ENCODE results near the gene DOK7.
"Not testable (repeated sequence)": the region's sequence is repeated elsewhere in the genome, so short reads cannot be mapped to it uniquely, and the experiment has no call there.

DOK7 gene

DNA sequence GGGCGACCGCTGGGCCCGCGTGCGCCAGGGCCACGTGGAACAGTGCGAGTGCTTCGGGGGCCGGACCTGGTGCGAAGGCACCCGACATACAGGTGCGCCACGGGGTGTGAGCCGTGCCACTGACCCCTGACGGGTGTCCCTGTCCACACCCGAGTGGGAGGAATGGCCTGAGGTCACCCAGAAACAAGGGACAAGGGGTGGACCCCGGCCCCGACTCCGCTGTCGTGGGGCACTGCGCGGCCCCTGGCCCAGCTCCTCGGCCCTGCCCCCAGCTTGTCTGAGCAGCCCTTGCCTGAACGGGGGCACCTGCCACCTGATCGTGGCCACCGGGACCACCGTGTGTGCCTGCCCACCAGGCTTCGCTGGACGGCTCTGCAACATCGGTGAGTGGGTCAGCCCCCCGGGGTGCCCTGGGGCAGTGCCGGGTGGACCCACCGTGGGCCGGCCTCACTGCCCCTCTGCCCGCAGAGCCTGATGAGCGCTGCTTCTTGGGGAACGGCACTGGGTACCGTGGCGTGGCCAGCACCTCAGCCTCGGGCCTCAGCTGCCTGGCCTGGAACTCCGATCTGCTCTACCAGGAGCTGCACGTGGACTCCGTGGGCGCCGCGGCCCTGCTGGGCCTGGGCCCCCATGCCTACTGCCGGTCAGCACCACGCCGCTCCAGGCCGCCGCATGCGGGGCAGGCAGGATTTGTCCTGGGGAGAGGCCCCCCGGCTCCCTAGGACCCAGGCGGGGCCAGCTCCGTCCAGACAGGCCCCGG, 18.6 kb upstream of the DOK7 start:
- no peak for DNase-seq

DNA sequence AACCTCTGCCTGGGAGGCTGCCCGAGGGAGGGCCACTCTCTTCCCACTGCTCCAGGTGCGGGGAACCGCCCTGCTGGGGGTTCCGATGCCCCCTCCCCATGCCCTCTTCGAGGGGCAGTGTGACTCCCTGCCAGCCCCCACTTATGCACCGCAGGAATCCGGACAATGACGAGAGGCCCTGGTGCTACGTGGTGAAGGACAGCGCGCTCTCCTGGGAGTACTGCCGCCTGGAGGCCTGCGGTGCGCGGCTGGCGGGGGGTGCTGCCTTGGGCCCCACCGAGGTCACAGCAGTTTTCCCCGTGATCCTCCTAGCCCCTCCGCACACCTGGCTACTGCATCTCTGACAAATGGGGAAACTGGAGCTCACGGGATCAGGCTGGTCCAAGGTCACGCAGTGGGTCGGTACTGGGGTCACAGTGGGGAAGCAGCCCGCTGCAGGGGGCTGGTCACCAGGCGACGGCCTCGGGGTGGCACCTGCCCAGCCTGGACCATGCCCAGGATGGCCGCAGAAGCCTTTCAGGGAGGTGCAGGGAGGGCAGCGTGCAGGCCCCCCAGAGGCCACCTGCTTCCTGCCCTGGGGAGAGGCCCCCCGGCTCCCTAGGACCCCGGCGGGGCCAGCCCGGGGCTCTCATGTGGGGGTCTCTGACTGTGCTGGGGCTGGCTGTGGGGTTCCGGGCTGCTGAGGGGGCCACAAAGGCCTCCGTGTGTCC, 17.8 kb upstream of the DOK7 start:
- no peak for DNase-seq

DNA sequence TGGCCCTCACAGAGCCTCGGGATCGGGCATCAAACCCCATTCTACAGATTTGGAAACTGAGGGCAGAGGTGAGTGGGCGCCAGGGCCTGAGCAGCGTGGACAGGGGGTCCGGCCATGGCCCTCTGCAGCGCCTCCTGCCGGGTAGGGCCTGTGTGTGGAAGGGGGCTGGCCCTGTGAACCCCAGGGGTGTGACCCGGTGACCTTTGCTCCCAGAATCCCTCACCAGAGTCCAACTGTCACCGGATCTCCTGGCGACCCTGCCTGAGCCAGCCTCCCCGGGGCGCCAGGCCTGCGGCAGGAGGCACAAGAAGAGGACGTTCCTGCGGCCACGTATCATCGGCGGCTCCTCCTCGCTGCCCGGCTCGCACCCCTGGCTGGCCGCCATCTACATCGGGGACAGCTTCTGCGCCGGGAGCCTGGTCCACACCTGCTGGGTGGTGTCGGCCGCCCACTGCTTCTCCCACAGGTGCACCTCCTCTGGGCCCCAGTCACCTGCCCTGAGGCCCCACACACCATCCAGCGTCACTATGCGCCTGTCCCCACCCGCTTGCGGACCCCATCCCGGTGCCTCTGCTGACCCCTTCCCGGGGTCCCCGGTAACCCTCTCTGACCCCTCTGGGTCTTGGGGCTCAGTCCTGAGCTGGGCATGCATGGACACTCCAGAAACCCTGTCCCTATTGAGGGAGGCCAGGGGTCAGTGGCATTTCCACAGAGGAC, 17.1 kb upstream of the DOK7 start:
- no peak for DNase-seq

DNA sequence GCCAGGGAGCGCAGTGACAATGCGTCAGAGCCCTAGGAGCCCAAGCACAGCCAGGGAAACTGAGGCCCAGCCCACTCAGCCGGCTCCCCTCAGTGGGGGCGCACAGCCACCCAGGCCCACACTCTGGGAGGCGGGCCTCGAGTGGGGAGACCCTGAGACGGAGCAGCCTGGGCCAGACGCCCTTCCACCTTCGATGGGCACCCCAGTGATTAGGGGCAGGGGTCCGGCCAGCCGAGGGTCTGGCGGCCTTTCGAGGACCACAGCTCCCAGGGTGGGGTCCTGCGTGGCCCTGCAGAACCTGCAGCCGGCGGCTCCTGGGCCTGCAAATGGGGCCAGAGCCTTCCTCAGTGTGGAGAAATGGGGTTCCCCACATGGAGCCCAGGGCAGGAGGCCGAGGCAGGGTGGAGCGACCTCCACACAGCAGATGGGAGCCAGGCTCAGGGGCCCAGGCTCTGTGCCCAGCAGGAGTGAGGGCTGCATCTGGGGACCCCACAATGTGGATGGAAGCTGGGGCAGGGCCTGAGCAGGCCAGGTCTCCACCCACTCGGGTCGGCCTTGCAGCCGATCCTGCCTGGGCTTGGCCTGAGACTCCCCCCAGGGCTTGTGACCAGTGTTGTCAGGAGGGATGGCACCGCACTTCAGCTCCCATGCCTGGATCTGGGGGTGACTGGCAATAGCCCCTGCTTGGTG, 16.3 kb upstream of the DOK7 start:
- no peak for DNase-seq

DNA sequence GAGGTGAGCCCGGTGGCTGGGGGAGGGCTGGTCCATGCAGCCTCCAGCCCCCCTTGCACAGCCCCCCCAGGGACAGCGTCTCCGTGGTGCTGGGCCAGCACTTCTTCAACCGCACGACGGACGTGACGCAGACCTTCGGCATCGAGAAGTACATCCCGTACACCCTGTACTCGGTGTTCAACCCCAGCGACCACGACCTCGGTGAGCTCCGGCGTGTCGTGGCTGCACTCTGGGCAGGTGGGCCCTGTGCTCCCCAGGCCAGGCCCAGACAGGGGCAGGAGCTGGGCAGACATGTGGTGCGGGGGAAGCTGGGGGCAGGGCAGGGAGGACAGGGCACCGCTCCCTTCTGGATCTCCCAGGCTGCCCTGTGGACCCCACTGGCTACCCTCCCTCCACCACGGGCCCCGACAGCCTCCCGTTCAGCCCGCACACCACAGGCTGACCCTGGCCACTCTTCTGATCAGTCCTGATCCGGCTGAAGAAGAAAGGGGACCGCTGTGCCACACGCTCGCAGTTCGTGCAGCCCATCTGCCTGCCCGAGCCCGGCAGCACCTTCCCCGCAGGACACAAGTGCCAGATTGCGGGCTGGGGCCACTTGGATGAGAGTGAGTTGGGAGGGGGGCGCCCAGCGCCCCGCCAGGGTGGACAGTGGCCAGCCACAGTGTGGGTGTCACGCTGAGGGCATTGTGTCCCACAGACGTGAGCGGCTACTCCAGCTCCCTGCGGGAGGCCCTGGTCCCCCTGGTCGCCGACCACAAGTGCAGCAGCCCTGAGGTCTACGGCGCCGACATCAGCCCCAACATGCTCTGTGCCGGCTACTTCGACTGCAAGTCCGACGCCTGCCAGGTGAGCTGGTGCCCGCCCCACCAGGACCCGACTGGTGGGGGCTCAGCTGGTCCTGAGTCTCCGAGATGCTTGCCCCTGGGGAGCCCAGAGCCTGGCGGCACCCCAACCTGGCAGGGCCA, 15.4 kb upstream of the DOK7 start:
- DNase-seq = no peak

DNA sequence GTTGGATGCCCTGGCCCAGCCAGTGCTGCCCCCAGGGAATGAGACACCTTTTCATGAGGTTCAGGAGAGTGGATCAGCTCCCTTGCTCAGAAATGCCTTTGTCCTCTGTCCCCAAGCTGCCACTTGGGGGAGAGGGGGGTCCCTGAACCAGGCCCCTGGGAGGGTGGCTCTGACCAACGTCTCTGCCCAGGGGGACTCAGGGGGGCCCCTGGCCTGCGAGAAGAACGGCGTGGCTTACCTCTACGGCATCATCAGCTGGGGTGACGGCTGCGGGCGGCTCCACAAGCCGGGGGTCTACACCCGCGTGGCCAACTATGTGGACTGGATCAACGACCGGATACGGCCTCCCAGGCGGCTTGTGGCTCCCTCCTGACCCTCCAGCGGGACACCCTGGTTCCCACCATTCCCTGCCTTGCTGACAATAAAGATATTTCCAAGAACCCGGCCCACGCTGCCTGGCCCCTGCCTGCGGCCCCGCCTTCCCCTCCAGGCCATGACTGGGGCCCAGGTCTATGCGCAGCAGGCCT, 14.0 kb upstream of the DOK7 start:
- DNase-seq = no peak

DNA sequence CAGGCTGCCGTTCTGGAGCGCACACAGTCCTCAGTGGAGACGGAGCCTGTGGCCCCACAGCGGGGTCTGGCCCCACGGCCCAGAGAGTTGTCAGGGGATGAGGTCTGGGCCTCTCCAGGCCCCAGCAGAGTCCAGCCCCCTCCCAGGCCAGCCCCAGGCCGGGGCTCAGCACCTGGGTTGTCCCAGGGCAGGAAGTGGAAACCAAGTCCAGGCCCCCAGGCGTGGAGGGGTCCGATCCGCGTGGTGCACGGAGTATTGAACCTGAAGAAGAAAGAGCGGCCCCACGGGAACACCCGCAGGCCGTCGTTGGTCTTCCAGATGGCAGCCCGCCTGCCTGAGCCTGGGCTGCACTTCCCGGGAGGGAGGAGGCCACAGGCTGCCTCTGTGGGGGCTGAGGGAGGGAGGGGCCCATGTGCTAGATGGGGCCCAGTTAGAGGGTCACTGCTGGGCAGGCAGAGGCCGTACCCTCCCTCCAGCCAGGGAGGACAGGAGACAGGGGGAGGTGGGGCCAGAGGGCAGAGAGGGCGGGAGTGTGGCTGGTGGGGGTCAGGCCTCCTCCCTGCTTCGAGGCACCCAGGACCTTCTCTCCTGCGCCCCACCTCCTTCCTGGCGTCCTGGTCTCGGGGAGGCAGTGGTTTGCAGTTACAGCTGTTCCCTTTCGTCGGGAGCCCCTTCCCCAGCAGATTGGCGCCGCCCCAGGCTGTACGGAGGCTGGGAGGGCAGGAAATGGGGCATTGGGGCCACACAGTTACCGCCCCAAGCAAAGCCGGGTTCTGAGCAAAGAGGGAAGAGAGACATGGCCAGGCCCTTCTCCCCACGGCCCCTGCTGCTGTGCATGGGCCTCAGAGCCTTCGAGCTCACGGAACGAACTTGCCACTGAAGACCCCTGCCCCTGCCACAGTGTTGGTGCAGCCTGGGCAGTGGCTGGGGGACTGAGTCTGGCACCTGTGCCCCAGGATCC, 13.3 kb upstream of the DOK7 start:
- no peak for DNase-seq

DNA sequence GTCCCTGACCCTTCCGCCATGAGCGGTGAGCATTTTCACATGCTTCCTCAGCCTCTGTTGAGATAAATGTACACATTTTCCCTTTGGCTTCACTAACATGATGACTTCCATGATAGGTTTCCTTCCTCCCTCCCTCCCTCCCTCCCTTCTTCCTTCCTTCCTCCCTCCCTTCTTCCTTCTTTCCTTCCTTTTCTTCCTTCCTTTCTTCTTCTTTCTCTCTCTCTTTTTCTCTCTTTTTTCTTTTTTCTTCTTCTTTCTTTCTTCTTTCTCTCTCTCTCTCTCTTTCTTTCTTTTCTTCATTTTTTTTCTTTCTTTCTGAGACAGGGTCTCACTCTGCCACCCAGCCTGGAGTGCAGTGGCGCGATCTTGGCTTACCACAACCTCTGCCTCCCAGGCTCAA, 12.5 kb upstream of the DOK7 start:
- DNase-seq = no peak

DNA sequence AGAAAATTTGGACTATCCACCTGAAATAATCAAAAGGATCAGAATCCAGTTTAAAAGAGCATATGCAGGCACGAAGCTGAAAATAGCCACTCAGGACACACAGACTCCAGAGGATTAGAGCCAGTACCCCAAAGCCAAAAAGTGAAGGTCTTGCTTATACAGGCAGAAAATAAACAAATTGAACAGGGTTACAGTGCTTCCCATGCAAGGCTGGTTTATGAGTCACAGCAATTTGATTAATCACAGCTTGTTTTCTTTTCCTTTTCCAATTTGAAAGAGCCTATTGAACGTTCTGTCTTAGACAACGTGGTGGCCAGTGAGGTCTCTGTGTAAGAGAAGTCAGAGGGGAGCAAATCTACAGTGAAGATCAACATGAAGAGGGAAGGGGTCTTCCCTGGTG, 11.2 kb upstream of the DOK7 start:
- DNase-seq = no peak

DNA sequence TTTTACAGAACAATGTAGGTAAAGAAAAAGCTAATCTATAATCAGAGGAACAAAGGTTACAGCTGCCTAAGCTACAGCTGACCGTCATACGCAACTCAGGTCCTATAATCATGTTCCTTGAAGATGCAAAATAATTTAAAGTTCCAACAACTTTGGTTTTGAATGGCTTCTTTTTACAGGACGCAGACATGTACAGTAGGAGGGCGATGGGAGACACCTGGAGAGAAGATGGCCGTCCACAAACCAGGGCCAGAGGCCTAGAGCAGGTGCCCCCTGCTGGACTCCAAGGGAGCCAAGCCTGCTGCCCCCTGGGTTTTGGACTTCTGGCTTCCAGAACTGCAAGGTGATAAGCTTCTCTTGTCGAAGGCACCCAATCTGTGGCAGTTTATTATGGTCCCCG, 10.7 kb upstream of the DOK7 start:
- no peak for DNase-seq

DNA sequence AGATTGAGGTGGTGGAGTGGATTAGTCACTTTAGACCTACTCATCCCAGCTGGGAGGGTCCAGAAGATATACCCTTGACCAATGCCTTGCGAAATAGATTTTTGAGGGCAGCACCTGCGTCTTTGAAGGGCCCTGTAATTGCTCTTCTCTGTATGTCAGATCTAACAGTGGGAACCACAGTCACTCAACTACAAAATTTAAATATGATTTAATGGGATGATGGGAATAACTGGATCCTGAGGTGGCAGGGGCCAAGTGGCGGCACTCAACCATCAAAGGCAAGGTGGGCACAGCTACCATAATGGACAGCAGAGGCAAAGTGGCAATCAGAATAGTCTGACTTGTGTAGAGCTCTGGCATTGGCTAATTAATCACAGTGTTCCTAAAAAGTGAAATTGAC, 7.5 kb upstream of the DOK7 start:
- DNase-seq = not testable (repeated sequence)

DNA sequence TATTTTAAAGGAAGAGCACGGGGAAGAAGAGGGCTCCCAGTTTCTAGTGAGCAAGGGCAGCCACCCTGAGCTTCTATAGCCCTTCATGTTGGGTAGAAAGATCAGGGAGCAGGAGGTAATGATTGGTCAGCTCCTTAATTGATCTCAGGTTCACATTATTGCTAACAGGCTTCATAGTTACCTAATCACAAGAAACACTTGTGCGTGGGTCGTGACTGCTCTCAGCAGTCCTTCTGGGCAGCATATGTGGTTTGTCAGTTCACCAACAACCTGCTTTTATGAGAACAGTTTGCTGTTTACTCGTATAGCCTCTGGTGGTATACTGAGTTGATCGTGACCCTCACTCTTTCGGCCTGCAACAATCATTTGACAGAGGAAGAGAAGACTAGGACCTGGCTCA, 4.7 kb upstream of the DOK7 start:
- DNase-seq = no peak

DNA sequence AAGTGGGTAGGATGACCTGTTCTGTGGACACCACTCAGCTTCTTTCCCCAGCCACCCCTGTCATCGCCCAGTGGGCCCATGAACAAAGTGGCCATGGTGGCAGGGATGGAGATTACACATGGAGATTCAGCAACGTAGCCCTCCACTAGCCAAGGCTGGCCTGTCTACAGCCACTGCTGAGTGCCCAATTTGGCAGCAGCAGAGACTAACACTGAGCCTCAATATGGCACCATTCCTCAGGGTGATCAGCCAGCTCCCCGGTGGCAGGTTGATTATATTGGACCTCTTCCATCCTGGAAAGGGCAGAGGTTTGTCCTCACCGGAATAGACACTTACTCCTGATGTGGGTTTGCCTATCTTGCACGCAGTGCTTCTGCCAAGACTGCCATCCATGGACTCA, 4.0 kb upstream of the DOK7 start:
- not testable (repeated sequence) for DNase-seq

DNA sequence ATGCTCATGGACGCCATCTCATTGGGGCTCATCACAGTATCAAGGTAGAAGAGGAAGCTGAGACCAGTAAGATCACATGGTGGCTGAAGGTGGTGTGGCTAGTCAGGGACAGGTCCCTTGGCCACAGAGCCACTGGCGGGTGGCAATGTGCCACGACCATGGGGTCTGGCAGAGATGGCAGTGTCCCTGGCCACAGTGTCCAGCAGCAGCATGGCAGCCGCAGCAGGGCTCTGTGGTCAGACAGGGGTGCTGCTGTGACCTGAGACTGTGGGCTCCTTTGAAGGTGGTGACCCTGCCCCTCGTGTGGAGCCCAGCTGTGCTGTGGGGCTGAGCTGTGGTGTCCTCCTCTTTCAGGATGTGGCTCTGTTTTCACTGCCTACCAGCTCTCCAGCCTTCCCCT, 2.2 kb upstream of the DOK7 start:
- DNase-seq = no peak

DNA sequence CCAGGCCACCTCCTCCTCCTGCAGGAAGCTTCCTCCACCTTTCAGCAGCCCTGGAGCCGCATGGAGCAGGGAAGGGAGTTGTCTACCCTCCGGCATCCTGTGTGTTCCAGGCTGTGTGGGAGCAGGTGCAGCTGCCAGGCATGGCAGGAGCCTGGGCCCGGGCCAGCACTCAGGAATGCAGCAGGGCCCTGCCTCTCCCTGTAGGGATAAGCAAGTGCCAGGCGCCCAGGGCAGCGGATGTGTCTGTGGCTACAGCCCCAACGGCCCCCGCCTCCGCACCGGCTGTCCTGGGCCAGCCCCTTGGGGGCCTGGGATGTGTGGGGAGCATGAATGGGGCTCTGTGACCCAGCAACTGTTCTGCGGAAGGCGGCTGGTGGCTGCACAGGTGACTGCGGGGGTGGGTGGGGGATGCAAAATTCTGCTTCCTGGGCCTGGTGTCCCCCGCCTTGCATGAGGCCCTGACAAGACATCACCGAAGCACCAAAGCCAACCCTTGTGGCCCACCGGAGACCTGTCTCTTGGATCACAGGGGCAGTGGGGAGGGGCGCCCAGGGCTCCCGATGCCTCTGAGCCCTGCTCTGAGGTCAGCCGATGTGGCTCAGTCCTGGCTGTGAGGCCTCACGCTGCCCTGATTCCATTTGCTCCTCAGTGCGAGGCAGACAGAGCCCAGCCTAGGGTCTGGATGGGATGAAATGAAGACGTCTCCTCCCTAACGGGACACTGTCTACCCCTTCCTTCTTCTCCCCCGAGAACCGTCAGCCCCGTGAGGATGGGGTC, 1.4 kb upstream of the DOK7 start:
- DNase-seq = no peak

DNA sequence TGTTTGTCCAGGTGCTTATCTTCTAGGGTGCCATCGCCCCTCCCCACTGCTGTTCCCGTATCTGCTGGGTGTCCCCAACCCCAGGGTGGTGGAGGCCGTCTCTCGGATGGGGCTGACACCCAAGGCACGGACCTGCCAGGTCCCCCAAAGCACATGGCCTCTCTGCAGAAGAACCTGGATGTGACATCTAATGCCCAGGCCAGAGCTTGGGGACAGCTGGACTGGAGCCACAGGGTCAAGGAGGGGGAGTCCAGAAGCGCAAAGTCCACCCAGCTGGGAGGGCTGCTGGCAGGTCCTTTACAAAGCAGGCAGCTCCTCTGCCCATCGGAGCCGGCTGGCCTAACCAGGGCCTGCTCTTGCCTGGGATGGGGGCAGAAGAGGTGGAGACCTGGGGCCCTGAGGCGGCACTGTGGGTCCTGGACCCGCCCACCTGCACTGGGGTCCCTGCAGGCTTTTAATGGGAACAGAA, 751 bp upstream of the DOK7 start:
- DNase-seq = no peak

DNA sequence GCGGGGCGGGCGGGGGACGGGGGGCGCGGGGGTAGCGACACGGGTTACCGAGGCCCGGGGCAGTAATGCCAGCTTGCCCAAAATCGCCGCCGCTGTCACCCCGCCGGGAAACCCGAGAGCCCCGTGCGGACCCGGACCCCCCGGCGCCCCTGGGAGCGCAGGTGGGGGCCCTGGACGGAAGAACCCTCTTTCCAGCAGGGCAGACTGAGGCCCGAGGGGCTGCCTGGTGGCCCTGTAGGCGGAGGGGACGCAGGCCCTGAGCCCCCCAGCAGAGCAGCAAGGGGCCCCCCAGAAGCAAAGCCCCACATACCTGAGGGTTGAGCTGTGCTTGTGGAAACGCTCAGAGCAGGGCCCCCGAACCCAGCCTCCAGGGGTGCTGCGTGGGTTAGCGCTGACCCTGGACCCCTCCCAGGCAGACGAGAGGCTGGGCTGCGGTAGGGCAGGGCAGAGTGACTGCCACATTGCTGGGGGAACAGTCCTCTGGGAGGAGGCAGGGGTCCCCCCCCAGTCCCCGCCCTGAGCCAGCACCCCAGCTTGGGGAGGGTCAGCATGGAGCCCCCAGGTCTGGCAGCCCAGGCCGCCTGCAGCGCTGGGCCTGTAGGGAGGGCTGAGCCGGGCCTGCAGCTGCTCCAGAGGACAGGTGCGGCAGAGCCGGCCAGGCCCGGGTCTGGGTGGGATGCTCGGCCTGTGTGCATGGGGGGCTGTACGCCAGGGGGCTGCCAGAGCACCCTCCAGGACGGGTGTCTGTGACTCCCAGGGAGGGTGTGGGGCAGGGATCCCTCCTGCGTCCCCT, 646 bp downstream of the DOK7 start:
- DNase-seq = no peak

DNA sequence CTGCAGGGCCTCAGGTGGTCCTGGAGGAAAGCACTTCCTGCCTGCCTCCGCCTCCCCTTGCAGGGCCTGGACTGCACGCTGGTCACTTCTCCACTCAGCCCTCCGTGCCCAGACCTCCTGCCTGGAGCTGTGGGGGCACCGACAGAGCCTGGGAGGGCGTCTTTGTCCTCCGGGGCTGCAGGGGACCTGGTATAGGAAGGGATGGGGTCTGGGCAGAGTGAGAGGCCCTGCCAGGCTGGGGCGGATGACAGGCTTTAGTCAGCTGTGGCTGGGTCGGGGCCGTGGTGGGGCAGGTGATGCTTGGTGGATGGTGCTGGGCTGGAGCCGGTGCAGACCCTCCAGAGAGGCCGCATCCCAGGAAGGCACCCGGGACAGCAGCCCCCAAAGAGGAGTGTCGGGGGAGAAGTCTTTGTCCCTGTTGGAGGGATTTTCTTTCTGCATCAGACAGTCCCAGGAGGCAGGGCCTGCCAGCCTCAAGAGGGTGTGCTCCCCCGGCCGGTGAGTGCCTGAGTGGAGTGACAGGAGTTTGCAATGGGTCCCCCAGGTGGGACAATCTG, 1.3 kb downstream of the DOK7 start:
- no peak for DNase-seq

All from DMS79 (cell line).